ENCODE results near the gene CYP46A1.

CYP46A1 gene

DNA sequence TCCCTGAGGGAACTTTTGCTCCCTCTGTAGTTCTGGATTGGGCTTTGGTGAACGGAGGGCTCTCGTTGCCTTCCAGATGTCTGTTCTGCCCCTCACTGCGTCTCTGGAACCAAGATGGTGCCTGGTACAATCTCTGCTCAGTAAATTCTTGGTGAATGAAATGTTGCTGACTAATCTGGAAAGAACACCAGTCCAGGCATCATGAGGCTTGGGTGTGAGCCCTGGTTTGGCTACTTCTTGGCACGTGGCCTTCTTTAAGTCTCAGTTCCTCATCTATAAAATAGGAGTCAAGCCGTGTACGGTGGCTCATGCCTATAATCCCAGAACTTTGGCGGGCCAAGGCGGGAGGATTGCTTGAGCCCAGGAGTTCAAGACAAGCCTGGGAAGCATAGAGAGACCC lies 34.9 kb upstream of the CYP46A1 start:
- H3K36me3 ChIP-seq (ENCODE audit: control insufficient read depth in 2 of 2, insufficient read depth in 1 of 2, low read length in 2 of 2) = no peaks in the 10 kb centered on the region
- POLR2A ChIA-PET = no interaction called here
- H3K4me1 ChIP-seq (ENCODE audit: control insufficient read depth, insufficient read depth, low read length) = no peaks in the 10 kb centered on the region
- no peak for TF ChIP-seq ZNF133 (tag by site-specific recombination; IDR thresholded peaks at IDR 0.05)
- no peak for TF ChIP-seq ZNF529 (tag by site-specific recombination; IDR thresholded peaks at IDR 0.05; ENCODE audit: insufficient replicate concordance)
- TF ChIP-seq ZNF707 (tag by site-specific recombination; IDR thresholded peaks at IDR 0.05) = no peak
- TF ChIP-seq ZNF704 (tag by site-specific recombination; IDR thresholded peaks at IDR 0.05) = no peak
- TF ChIP-seq ZNF530 (tag by site-specific recombination; IDR thresholded peaks at IDR 0.05; ENCODE audit: low read depth) = no peak
- TF ChIP-seq ZNF830 (tag by site-specific recombination; IDR thresholded peaks at IDR 0.05; ENCODE audit: low read depth) = no peak
- TF ChIP-seq ZNF302 (tag by site-specific recombination; IDR thresholded peaks at IDR 0.05; ENCODE audit: low read depth) = no peak
- TF ChIP-seq CTCF (tag by site-specific recombination; IDR thresholded peaks at IDR 0.05) = no peak
- no peak for TF ChIP-seq ZNF501 (tag by site-specific recombination; IDR thresholded peaks at IDR 0.05)
- TF ChIP-seq, protein P1, sequence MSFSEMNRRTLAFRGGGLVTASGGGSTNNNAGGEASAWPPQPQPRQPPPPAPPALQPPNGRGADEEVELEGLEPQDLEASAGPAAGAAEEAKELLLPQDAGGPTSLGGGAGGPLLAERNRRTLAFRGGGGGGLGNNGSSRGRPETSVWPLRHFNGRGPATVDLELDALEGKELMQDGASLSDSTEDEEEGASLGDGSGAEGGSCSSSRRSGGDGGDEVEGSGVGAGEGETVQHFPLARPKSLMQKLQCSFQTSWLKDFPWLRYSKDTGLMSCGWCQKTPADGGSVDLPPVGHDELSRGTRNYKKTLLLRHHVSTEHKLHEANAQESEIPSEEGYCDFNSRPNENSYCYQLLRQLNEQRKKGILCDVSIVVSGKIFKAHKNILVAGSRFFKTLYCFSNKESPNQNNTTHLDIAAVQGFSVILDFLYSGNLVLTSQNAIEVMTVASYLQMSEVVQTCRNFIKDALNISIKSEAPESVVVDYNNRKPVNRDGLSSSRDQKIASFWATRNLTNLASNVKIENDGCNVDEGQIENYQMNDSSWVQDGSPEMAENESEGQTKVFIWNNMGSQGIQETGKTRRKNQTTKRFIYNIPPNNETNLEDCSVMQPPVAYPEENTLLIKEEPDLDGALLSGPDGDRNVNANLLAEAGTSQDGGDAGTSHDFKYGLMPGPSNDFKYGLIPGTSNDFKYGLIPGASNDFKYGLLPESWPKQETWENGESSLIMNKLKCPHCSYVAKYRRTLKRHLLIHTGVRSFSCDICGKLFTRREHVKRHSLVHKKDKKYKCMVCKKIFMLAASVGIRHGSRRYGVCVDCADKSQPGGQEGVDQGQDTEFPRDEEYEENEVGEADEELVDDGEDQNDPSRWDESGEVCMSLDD (tag by site-specific recombination; IDR thresholded peaks at IDR 0.05) = no peak
- no peak for TF ChIP-seq PRDM6 (tag by site-specific recombination; IDR thresholded peaks at IDR 0.05)
- TF ChIP-seq ZNF18 (tag by site-specific recombination; IDR thresholded peaks at IDR 0.05) = no peak
- no peak for TF ChIP-seq ZBTB8A (tag by site-specific recombination; IDR thresholded peaks at IDR 0.05)
- no peak for TF ChIP-seq GLI2 (tag by site-specific recombination; IDR thresholded peaks at IDR 0.05; ENCODE audit: borderline replicate concordance, low read depth)
- no peak for TF ChIP-seq HOXC10 (CRISPR knock-in tag; IDR thresholded peaks at IDR 0.05)
- H3K4me3 ChIP-seq (ENCODE audit: low read depth, low read length) = no peak overlapping the region
- CTCF ChIA-PET = no interaction called here
- H3K9me3 ChIP-seq (ENCODE audit: control insufficient read depth, insufficient read depth, low read depth, low read length) = no peaks in the 10 kb centered on the region
- no peak overlapping the region for H3K27ac ChIP-seq (ENCODE audit: extremely low read depth, low read depth, low read length)

DNA sequence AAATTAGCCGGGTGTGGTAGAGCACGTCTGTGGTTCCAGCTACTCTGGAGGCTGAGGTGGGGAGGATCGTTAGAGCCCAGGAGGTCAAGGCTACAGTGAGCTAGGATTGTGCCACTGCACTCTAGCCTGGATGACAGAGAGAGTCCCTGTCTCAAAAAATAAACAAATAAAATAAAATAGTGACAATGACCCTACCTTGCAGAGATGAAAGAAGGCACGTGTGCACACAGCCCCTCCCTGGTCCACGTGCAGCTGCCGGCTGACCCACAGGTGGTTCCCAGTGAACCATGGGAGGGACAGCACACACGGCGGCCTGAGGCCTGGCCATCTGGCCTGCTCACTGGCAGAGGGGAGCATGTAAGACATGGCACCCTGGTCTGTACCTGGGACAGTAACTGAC lies 34.5 kb upstream of the CYP46A1 start:
- Histone ChIP-seq H3K4me1 (ENCODE audit: control insufficient read depth, insufficient read depth, low read length) (no peaks in the 10 kb centered on the region), H3K4me3 (ENCODE audit: low read depth, low read length) (no peak overlapping the region), H3K27ac (ENCODE audit: extremely low read depth, low read depth, low read length) (no peak overlapping the region), H3K9me3 (ENCODE audit: control insufficient read depth, insufficient read depth, low read depth, low read length) (no peaks in the 10 kb centered on the region), H3K36me3 (ENCODE audit: control insufficient read depth in 2 of 2, insufficient read depth in 1 of 2, low read length in 2 of 2) (no peaks in the 10 kb centered on the region)
- POLR2A ChIA-PET = no interaction called here
- CTCF ChIA-PET = no interaction called here
- no peak for TF ChIP-seq ZSCAN16 (tag by site-specific recombination; IDR thresholded peaks at IDR 0.05)
- TF ChIP-seq KLF7 (tag by site-specific recombination; IDR thresholded peaks at IDR 0.05; ENCODE audit: borderline replicate concordance) = no peak
- no peak for TF ChIP-seq ZNF791 (tag by site-specific recombination; IDR thresholded peaks at IDR 0.05)
- no peak for TF ChIP-seq ZNF837 (tag by site-specific recombination; IDR thresholded peaks at IDR 0.05)
- no peak for TF ChIP-seq ZNF138 (tag by site-specific recombination; IDR thresholded peaks at IDR 0.05; ENCODE audit: borderline replicate concordance)
- TF ChIP-seq ZNF18 (tag by site-specific recombination; IDR thresholded peaks at IDR 0.05) = no peak
- TF ChIP-seq GLI4 (tag by site-specific recombination; IDR thresholded peaks at IDR 0.05) = no peak
- TF ChIP-seq ZBTB20 (tag by site-specific recombination; IDR thresholded peaks at IDR 0.05) = no peak
- no peak for TF ChIP-seq KLF17 (tag by site-specific recombination; IDR thresholded peaks at IDR 0.05)
- TF ChIP-seq ZNF10 (tag by site-specific recombination; IDR thresholded peaks at IDR 0.05) = no peak
- TF ChIP-seq ZNF777 (tag by site-specific recombination; IDR thresholded peaks at IDR 0.05; ENCODE audit: borderline replicate concordance) = no peak
